HCT116 (cell line): ENCODE results near the gene TPT1. TPM values are rescaled to one million over a fixed set of nuclear protein-coding genes. Genes with fewer than 3 reads are reported as not detected.

Source experiments
- ATAC-seq: fragments of 200-7000 bp; cut with Tn5 transposase; 2 replicates; pipeline ENCODE4 v1.9.1; 2020; ENCODE audit warnings: mild to moderate bottlenecking, moderate library complexity
- BruUV-seq: library from RNA; stranded (reverse); fragments of 400-500 nt; replicated peaks from 2 replicates; lab custom pipeline; 2021; lab: Mats Ljungman, UMichigan
- CTCF ChIA-PET: fragments of 300-600 bp; sonication (Branson Sonifier 250); formaldehyde crosslinking; loops from one replicate; lab custom pipeline; 2021; ENCODE audit warnings: antibody characterized with exemption; lab: Charles Lee
- POLR2A ChIA-PET: fragments of 300-600, 350-600 bp; sonication (Branson Sonifier 250); formaldehyde crosslinking; loops from one replicate; lab custom pipeline; 2021; ENCODE audit warnings: antibody characterized with exemption; lab: Charles Lee
- RAD21 ChIA-PET, 2 experiments: fragments of 300-600 bp; sonication (Branson Sonifier 250); formaldehyde crosslinking; loops; one replicate each; lab custom pipeline; 2023; ENCODE audit warnings: low total read pairs in 2 of 2; ENCODE audit not compliant: uncharacterized antibody in 2 of 2, unreplicated experiment in 2 of 2, low non-redundant PET in 1 of 2; lab: Charles Lee
- DNase-seq: peaks from one replicate; pipeline ENCODE4 v3.0.0-alpha.2; 2010; ENCODE audit warnings: low read depth, low spot score
- H2AFZ ChIP-seq: fragments of 200-600 bp; shearing (Covaris generic), sonication (generic); 2 replicates; pipeline ENCODE4 v1.6.1; 2017; ENCODE audit warnings: low read depth, mixed run types, mixed read lengths, antibody characterized with exemption, low read length; ENCODE audit not compliant: poor library complexity, severe bottlenecking
- H3K27ac ChIP-seq: 2 replicates; pipeline ENCODE4 v1.5.1; 2012; ENCODE audit warnings: low read depth, low read length
- H3K27me3 ChIP-seq: fragments of 200-600 bp; sonication (generic); 2 replicates; pipeline ENCODE4 v1.6.1; 2016; ENCODE audit warnings: mixed run types, low read length, mixed read lengths; ENCODE audit not compliant: insufficient read depth
- H3K36me3 ChIP-seq, 2 experiments: fragments of 200-500 bp in 1 of 2; fragments of 200-600 bp in 1 of 2; sonication (Bioruptor generic) in 1 of 2; sonication (generic) in 1 of 2; 2 replicates each; pipeline versions ENCODE4 v1.5.1 to v1.6.1; 2014 to 2016; ENCODE audit warnings: low read length in 2 of 2, inconsistent platforms in 1 of 2, mixed read lengths in 1 of 2, mixed run types in 1 of 2; ENCODE audit not compliant: insufficient read depth in 2 of 2, control insufficient read depth in 1 of 2
- H3K4me1 ChIP-seq, 2 experiments: fragments of 200-600 bp in 1 of 2; sonication (generic) in 1 of 2; 2 replicates each; pipeline versions ENCODE4 v1.5.1 to v1.6.1; 2012 to 2017; ENCODE audit warnings: low read length in 2 of 2, inconsistent platforms in 1 of 2, mild to moderate bottlenecking in 1 of 2, mixed read lengths in 1 of 2, mixed run types in 1 of 2, moderate library complexity in 1 of 2; ENCODE audit not compliant: insufficient read depth in 2 of 2, control insufficient read depth in 1 of 2
- H3K4me2 ChIP-seq: fragments of 200-600 bp; sonication (generic); 2 replicates; pipeline ENCODE4 v1.6.1; 2017; ENCODE audit warnings: mixed run types, low read length, mixed read lengths
- H3K4me3 ChIP-seq, 2 experiments: fragments of 200-600 bp in 1 of 2; sonication (generic) in 1 of 2; replicated peaks in 1 of 2; 2 replicates each; pipeline ENCODE4 v1.5.1; 2011 to 2016; ENCODE audit warnings: low read length in 2 of 2, control low read depth in 1 of 2, low read depth in 1 of 2, mild to moderate bottlenecking in 1 of 2, mixed read lengths in 1 of 2, mixed run types in 1 of 2
- H3K79me2 ChIP-seq: fragments of 200-600 bp; sonication (generic); 2 replicates; pipeline ENCODE4 v1.6.1; 2017; ENCODE audit warnings: mild to moderate bottlenecking, mixed run types, low read length, moderate library complexity, mixed read lengths; ENCODE audit not compliant: insufficient read depth
- H3K9ac ChIP-seq: fragments of 200-600 bp; sonication (generic); 2 replicates; pipeline ENCODE4 v1.6.1; 2016; ENCODE audit warnings: low read length, mixed read lengths
- H3K9me2 ChIP-seq: fragments of 200-600 bp; sonication (generic), shearing (Covaris generic); 2 replicates; pipeline ENCODE4 v1.6.1; 2017; ENCODE audit warnings: mixed run types, mild to moderate bottlenecking, moderate library complexity; ENCODE audit not compliant: insufficient read depth
- H3K9me3 ChIP-seq, 2 experiments: fragments of 200-500 bp in 1 of 2; fragments of 200-600 bp in 1 of 2; sonication (Bioruptor generic) in 1 of 2; sonication (generic) in 1 of 2; 2 replicates each; pipeline ENCODE4 v1.6.1; 2014 to 2017; ENCODE audit warnings: low read length in 2 of 2, mixed read lengths in 2 of 2, inconsistent platforms in 1 of 2, low read depth in 1 of 2, mild to moderate bottlenecking in 1 of 2, mixed run types in 1 of 2, moderate library complexity in 1 of 2; ENCODE audit not compliant: control insufficient read depth in 1 of 2, insufficient read depth in 1 of 2
- H4K20me1 ChIP-seq: fragments of 200-600 bp; sonication (generic), shearing (Covaris generic); 2 replicates; pipeline ENCODE4 v1.6.1; 2017; ENCODE audit warnings: mixed run types, mild to moderate bottlenecking, moderate library complexity; ENCODE audit not compliant: insufficient read depth
- ATF3 ChIP-seq: IDR thresholded peaks from 2 replicates; pipeline ENCODE4 v1.6.1; 2012
- CBX3 ChIP-seq: IDR thresholded peaks from 2 replicates; pipeline ENCODE4 v1.6.1; 2012; ENCODE audit warnings: low read depth
- EZH2phosphoT487 ChIP-seq: fragments of 200-600 bp; IDR thresholded peaks from 2 replicates; pipeline ENCODE4 v1.6.1; 2018; ENCODE audit warnings: antibody characterized with exemption, borderline replicate concordance
- FOSL1 ChIP-seq: IDR thresholded peaks from 2 replicates; pipeline ENCODE4 v1.6.1; 2012; ENCODE audit warnings: low read depth
- JUND ChIP-seq: IDR thresholded peaks from 2 replicates; pipeline ENCODE4 v1.6.1; 2012
- POLR2A ChIP-seq: IDR thresholded peaks from 2 replicates; pipeline ENCODE4 v1.7.0; 2011; ENCODE audit warnings: borderline replicate concordance; ENCODE audit not compliant: insufficient read depth, insufficient read length; ENCODE audit errors: extremely low read depth
- POLR2AphosphoS5 ChIP-seq: IDR thresholded peaks from 2 replicates; pipeline ENCODE4 v1.6.1; 2011; ENCODE audit warnings: mild to moderate bottlenecking, low read depth, low read length, moderate library complexity
- RAD21 ChIP-seq: IDR thresholded peaks from 2 replicates; pipeline ENCODE4 v1.6.1; 2012; ENCODE audit warnings: low read depth, mild to moderate bottlenecking
- SIN3A ChIP-seq: IDR thresholded peaks from 2 replicates; pipeline ENCODE4 v1.6.1; 2012; ENCODE audit warnings: low read depth
- intact Hi-C: fragments of 100-400 bp; cut with micrococcal nuclease; formaldehyde crosslinking; loops from 2 replicates; pipeline ENCODE4 v1.10.0; 2022
- total RNA-seq: library from RNA; stranded (reverse); gene quantifications from one replicate; pipeline ENCODE4 v1.2.1, GENCODE V29; 2021; ENCODE audit not compliant: unreplicated experiment
- TF ChIP-seq, protein P1 (sequence below): IDR thresholded peaks from 2 replicates; pipeline ENCODE4 v1.6.1; 2011; ENCODE audit warnings: mild to moderate bottlenecking, low read length, moderate library complexity; ENCODE audit not compliant: insufficient replicate concordance; ENCODE audit errors: extremely low read depth

The TPT1 gene
- total RNA-seq, 1 experiment from 2014 or later: 2,859 TPM

DNA sequence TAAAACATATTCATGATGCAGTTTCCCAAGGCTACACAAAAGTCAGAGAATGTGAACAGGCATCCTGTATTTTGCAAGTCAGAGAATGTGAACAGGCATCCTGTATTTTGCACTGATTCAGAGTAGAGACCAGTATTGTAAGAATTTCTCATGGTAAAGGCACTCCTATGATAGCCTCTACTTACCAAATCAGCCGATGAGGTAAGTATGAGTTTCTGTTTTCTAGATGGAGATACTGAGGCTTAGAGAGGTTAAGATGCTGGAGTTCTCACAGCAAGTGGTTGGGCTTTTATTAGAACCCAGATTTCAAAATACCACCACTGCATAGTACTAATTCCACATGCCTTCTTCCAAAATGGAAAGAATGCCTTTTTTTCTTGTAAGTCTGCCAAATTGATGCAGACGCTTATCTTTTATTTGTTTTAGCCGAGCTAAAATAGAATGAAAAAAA lies 12.3 kb downstream of the TPT1 start:
- no peak overlapping the region for H3K27ac ChIP-seq
- no peak overlapping the region for H3K4me2 ChIP-seq
- no TSS peak for BruUV-seq
- no peaks in the 10 kb centered on the region for H3K9me3 ChIP-seq
- ATAC-seq: no peak
- no peak for DNase-seq
- no peak overlapping the region for H2AFZ ChIP-seq
- no peaks in the 10 kb centered on the region for H3K79me2 ChIP-seq
- POLR2A ChIA-PET: interaction anchor here (1.4 kb wide), 1 partner anchor 13 kb away, joined by 7 read pairs; no protein-coding TSS in a partner anchor
- H4K20me1 ChIP-seq: no peaks in the 10 kb centered on the region
- no peak overlapping the region for H3K9ac ChIP-seq
- H3K4me3 ChIP-seq: no peak overlapping the region
- no peaks in the 10 kb centered on the region for H3K9me2 ChIP-seq
- no peaks in the 10 kb centered on the region for H3K27me3 ChIP-seq
- H3K4me1 ChIP-seq: peaks cover 22 to 58% of the 10 kb centered on the region in 2 experiments
- TF ChIP-seq SIN3A (no peak), ATF3 (no peak), POLR2AphosphoS5 (no peak), FOSL1 (no peak), RAD21 (no peak), EZH2phosphoT487 (no peak), CBX3 (no peak), JUND (no peak), POLR2A (no peak)
- TF ChIP-seq, protein P1, sequence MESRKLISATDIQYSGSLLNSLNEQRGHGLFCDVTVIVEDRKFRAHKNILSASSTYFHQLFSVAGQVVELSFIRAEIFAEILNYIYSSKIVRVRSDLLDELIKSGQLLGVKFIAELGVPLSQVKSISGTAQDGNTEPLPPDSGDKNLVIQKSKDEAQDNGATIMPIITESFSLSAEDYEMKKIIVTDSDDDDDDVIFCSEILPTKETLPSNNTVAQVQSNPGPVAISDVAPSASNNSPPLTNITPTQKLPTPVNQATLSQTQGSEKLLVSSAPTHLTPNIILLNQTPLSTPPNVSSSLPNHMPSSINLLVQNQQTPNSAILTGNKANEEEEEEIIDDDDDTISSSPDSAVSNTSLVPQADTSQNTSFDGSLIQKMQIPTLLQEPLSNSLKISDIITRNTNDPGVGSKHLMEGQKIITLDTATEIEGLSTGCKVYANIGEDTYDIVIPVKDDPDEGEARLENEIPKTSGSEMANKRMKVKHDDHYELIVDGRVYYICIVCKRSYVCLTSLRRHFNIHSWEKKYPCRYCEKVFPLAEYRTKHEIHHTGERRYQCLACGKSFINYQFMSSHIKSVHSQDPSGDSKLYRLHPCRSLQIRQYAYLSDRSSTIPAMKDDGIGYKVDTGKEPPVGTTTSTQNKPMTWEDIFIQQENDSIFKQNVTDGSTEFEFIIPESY: no peak
- intact Hi-C loops: no loop called here
- RAD21 ChIA-PET: no interaction called here
- CTCF ChIA-PET: no interaction called here
- no peaks in the 10 kb centered on the region for H3K36me3 ChIP-seq
